Measurements from ENCODE around the gene CBLN3. TPM values are rescaled to one million over a fixed set of nuclear protein-coding genes. Genes with fewer than 3 reads are reported as not detected.

The CBLN3 gene
- polyA plus RNA-seq, 1 donor from 2014 or later: not detected

GRCh38 chr14:24417832-24418491 is 11.5 kb downstream of the CBLN3 start:
- TF ChIP-seq EZH2 (IDR thresholded peaks at IDR 0.05; ENCODE audit: borderline replicate concordance, insufficient read depth, low read length, poor library complexity, severe bottlenecking) (no peak), POLR2AphosphoS5 (IDR thresholded peaks at IDR 0.05) (no peak), TAF1 (IDR thresholded peaks at IDR 0.05; ENCODE audit: low read depth) (no peak), REST (IDR thresholded peaks at IDR 0.05; ENCODE audit: borderline replicate concordance) (no peak), SMC3 (conservative IDR thresholded peaks at IDR 0.05; ENCODE audit: poor library complexity) (no peak), CTCF (IDR thresholded peaks at IDR 0.05; ENCODE audit: poor library complexity, severe bottlenecking) (no peak), EP300 (conservative IDR thresholded peaks at IDR 0.05; ENCODE audit: poor library complexity, severe bottlenecking) (no peak), MXI1 (conservative IDR thresholded peaks at IDR 0.05; ENCODE audit: poor library complexity, severe bottlenecking) (no peak), RAD21 (conservative IDR thresholded peaks at IDR 0.05) (no peak)
- H3K9ac ChIP-seq (ENCODE audit: low read length): no peak overlapping the region
- no peaks in the 10 kb centered on the region for H3K9me2 ChIP-seq (ENCODE audit: insufficient read depth, low read length)
- no peaks in the 10 kb centered on the region for H3F3A ChIP-seq (ENCODE audit: insufficient read depth, low read length, poor library complexity, severe bottlenecking)
- no peak overlapping the region for H3K27ac ChIP-seq (ENCODE audit: low read length)
- H4K20me1 ChIP-seq (ENCODE audit: insufficient read depth): no peaks in the 10 kb centered on the region
- no peaks in the 10 kb centered on the region for H3K9me3 ChIP-seq (ENCODE audit: low read length)
- H3K4me3 ChIP-seq (ENCODE audit: low read length): no peak overlapping the region
- H3K4me2 ChIP-seq (ENCODE audit: low read length): no peak overlapping the region
- no peak overlapping the region for H2AFZ ChIP-seq (ENCODE audit: low read depth, low read length)
- H3K79me2 ChIP-seq (replicated peaks; ENCODE audit: insufficient read depth, low read length): no peaks in the 10 kb centered on the region
- no peaks in the 10 kb centered on the region for H3K27me3 ChIP-seq (ENCODE audit: insufficient read depth, low read depth, low read length)
- no peaks in the 10 kb centered on the region for H3K36me3 ChIP-seq (ENCODE audit: insufficient read depth, low read length)

GRCh38 chr14:24416932-24417619 is 12.4 kb downstream of the CBLN3 start:
- H3K9me2 ChIP-seq (ENCODE audit: insufficient read depth, low read length): no peaks in the 10 kb centered on the region
- H2AFZ ChIP-seq (ENCODE audit: low read depth, low read length): no peak overlapping the region
- no peaks in the 10 kb centered on the region for H3K9me3 ChIP-seq (ENCODE audit: low read length)
- H4K20me1 ChIP-seq (ENCODE audit: insufficient read depth): no peaks in the 10 kb centered on the region
- no peak overlapping the region for H3K9ac ChIP-seq (ENCODE audit: low read length)
- H3K4me2 ChIP-seq (ENCODE audit: low read length): no peak overlapping the region
- H3K27me3 ChIP-seq (ENCODE audit: insufficient read depth, low read depth, low read length): no peaks in the 10 kb centered on the region
- TF ChIP-seq REST (IDR thresholded peaks at IDR 0.05; ENCODE audit: borderline replicate concordance): no peak
- no peak for TF ChIP-seq CTCF (IDR thresholded peaks at IDR 0.05; ENCODE audit: poor library complexity, severe bottlenecking)
- no peak overlapping the region for H3K27ac ChIP-seq (ENCODE audit: low read length)
- H3K36me3 ChIP-seq (ENCODE audit: insufficient read depth, low read length): no peaks in the 10 kb centered on the region
- no peaks in the 10 kb centered on the region for H3K79me2 ChIP-seq (replicated peaks; ENCODE audit: insufficient read depth, low read length)
- no peaks in the 10 kb centered on the region for H3F3A ChIP-seq (ENCODE audit: insufficient read depth, low read length, poor library complexity, severe bottlenecking)
- H3K4me3 ChIP-seq (ENCODE audit: low read length): no peak overlapping the region
